ENCODE data around the gene SLC51B. TPM values are rescaled to one million over a fixed set of nuclear protein-coding genes. Genes with fewer than 3 reads are reported as not detected.

SLC51B gene
- total RNA-seq, 1 donor = not detected

DNA sequence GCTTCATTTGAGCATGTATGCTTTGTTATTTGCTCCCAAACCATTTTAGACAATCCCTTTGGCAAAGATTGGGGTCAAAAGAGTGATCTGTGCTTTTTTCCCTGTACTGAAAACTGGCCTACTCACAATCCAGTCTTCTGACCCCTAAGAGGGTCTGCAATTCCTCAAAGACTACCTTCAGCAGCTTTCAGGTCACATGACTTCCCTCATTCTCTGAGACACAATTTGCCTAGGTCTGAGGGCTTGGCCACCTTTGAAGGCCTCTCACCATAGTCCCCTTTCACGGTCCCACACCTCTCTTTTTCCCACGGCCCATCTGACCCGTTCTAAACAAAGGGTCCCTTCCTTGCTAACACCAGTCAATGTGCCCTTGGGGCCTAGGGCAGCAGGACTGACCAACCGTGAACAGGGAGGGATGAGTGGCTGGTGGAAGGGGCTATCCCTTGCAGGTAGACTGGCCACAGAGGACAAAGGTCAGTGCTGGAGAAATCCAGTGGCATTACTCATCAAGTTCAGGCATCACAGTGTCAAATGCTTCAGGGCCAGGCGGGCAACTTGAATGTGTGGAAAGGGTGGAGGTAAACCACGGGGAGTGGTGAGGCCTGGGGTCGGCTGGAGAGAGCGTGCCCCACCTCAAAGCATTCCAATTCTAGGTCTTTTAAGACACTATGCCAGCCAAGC, 11.8 kb downstream of the SLC51B start:
- DNase-seq (ENCODE audit: low read depth) = no peak
- H3K4me3 ChIP-seq (ENCODE audit: low read depth, low read length) = no peak overlapping the region
- TF ChIP-seq, protein P1, sequence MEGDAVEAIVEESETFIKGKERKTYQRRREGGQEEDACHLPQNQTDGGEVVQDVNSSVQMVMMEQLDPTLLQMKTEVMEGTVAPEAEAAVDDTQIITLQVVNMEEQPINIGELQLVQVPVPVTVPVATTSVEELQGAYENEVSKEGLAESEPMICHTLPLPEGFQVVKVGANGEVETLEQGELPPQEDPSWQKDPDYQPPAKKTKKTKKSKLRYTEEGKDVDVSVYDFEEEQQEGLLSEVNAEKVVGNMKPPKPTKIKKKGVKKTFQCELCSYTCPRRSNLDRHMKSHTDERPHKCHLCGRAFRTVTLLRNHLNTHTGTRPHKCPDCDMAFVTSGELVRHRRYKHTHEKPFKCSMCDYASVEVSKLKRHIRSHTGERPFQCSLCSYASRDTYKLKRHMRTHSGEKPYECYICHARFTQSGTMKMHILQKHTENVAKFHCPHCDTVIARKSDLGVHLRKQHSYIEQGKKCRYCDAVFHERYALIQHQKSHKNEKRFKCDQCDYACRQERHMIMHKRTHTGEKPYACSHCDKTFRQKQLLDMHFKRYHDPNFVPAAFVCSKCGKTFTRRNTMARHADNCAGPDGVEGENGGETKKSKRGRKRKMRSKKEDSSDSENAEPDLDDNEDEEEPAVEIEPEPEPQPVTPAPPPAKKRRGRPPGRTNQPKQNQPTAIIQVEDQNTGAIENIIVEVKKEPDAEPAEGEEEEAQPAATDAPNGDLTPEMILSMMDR (IDR thresholded peaks at IDR 0.05; ENCODE audit: insufficient read depth, low read depth, low read length) = no peak

DNA sequence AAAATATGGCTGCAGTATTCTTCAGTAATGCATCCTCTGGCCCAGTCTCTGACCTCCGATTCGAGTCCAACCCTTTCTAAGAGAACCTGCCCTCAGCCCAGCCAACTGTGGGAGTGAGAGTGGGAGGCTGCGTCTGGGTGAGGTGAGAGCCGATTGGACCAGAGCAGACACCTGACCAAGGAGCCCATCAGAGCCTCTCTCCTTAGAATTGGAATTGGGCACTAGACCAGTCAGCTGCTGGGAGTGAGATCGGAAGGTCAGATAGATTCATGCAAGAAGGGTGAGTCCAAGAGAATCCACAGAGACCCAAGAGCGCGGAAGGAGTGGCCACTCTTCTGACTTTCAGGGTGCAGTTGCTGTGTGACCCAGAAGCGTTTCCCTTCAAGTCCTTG, 12.4 kb downstream of the SLC51B start:
- TF ChIP-seq, protein P1 (IDR thresholded peaks at IDR 0.05; ENCODE audit: insufficient read depth, low read depth, low read length) = no peak
- H3K4me3 ChIP-seq (ENCODE audit: low read depth, low read length) = no peak overlapping the region
- no peak for DNase-seq (ENCODE audit: low read depth)

DNA sequence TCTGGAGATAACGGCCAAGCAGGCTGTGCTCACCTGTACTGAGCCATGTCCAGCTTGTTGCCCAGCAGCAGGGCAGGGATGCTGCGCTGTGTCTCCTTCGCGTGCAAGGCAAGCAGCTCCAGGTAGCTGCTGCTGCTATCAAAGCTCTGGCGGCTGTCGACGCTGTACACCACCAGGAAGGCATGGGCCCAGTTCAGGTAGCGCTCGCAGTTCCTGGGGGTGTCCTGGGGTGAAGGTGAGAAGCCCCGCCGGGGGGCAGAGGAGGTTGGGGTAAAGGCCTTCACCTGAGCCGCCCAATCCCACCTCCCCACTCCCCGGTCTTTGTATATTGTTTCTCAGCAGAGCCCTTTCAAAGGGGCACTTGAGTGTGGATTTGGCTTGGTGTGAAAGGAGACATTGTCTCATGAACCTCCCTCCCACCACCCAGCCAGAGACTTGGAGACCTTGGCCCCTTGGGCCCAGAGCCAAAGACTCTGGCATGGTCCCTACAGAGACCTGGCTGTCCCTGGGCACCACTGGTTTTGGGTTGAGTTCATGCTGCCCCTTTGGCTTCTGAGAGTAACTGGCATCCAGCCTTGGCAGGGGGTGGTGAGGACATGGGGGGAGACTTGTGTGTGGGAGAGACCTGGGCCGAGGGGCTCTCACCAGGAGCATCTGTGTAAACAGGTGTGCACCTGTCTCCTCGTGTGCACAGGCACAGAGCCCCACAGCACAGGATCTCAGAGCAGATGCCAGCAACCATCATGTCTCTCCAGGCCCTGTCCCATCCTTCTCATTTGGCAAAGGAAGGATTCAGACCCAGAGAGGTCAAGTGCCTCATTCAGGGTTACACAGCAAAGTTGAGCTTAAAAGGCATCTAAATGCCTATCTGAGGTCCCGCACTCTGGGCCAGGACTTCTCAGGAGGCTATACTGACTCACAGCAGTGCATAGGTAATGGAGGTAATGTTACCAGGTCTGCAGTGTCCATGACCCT, 13.5 kb downstream of the SLC51B start:
- no peak overlapping the region for H3K4me3 ChIP-seq (ENCODE audit: low read depth, low read length)
- DNase-seq (ENCODE audit: low read depth) = no peak
- TF ChIP-seq, protein P1 (IDR thresholded peaks at IDR 0.05; ENCODE audit: insufficient read depth, low read depth, low read length) = no peak

DNA sequence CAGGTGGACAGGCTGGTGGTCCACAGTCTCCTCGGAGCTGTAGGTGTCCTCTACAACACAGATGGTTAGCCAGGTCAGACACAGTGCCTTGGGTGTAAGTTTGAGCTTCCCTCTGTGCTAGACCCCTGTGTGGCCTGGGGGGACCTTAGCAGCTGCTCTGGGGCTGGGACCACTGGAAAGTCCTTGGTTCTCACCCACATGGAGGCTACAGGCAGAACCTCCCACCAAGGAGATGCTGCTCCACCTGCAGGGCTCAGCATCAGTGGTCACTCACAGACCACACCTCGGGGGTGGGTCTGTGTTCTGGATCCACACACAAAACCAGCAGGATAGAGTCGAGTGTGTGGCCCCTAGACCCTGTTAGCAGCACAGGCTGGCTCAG, 14.2 kb downstream of the SLC51B start:
- H3K4me3 ChIP-seq (ENCODE audit: low read depth, low read length) = no peak overlapping the region
- TF ChIP-seq, protein P1 (IDR thresholded peaks at IDR 0.05; ENCODE audit: insufficient read depth, low read depth, low read length) = no peak
- DNase-seq (ENCODE audit: low read depth) = no peak

DNA sequence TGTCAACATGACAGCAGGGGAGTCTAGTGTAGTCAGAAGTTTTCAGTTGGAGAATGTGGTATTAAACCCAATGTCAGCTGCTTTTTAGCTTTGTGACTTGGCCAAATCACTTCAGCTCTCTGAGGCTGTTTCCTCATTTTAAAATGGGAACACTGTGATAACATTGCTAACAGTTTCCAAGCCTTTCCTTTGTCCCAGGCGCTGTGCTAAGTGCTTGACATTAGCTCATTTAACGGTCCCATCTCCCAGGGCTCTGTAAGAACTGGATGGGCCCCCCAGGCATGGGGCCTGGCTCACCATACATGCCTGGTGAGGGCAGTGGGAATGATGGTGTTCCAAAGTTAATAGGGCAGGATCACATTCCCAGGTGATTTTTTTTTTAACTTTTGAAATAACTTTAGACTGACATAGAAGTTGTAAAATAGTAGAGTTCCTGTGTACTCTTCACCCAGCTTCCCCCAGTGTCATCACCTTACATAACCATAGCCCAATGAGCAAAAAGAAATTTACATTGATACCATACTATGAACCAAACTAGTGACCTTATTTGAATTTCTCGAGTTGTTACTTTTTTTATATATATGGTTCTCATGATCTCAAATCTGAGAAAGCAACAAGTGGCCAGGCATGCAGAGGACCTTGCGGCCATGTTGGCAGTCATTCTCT, 14.9 kb downstream of the SLC51B start:
- DNase-seq (ENCODE audit: low read depth) = no peak
- TF ChIP-seq, protein P1 (IDR thresholded peaks at IDR 0.05; ENCODE audit: insufficient read depth, low read depth, low read length) = no peak
- no peak overlapping the region for H3K4me3 ChIP-seq (ENCODE audit: low read depth, low read length)

DNA sequence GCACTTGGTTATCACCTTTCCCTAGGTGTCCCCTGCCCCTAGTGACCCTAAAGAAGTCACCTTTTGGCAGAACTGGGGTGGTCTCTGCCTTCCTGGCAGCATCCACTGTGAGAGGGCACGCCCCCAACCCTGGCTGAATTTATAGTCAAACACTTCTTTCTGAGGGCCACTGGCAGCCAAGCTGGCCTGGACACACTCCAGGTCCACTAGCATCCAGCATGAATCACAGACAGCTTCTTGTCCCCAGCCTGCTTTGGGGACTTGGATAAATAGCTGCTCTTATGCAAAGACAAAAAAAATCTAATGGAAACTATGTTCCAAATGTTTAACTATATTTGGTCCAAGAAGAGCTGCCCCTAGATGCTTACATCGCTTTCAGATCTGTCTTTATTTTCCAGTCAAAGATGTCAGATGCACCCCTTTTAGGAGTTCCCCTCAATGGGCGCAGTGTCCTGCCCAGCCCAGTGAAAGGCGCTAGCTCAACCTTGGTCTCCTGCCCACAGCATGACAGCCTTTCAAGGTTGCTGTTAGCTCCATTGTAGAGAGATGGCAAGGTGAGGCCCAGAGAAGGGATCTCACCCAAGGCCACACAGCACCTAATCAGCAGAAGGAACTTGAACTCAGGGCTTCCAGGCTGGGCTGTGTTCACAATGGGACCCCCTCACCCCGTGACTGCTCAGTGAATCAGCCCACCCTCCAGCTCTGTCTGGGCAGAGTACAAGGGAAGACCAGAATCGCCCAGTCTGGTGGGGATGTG, 15.6 kb downstream of the SLC51B start:
- no peak for DNase-seq (ENCODE audit: low read depth)
- H3K4me3 ChIP-seq (ENCODE audit: low read depth, low read length) = no peak overlapping the region
- TF ChIP-seq, protein P1 (IDR thresholded peaks at IDR 0.05; ENCODE audit: insufficient read depth, low read depth, low read length) = no peak

Data from fibroblast of villous mesenchyme (primary cell).